Mesangial cell (primary cell): ENCODE data around the gene THBS4. TPM values are rescaled to one million over a fixed set of nuclear protein-coding genes. Genes with fewer than 3 reads are reported as not detected.

Source experiments
- total RNA-seq: library from RNA; depleted of rRNA; stranded (reverse); fragments of >200 nt; gene quantifications from 2 replicates; pipeline ENCODE4 v1.2.3, GENCODE V29; 2015

The THBS4 gene
- total RNA-seq = 0.33 and 1.9 TPM in 2 replicates

DNA sequence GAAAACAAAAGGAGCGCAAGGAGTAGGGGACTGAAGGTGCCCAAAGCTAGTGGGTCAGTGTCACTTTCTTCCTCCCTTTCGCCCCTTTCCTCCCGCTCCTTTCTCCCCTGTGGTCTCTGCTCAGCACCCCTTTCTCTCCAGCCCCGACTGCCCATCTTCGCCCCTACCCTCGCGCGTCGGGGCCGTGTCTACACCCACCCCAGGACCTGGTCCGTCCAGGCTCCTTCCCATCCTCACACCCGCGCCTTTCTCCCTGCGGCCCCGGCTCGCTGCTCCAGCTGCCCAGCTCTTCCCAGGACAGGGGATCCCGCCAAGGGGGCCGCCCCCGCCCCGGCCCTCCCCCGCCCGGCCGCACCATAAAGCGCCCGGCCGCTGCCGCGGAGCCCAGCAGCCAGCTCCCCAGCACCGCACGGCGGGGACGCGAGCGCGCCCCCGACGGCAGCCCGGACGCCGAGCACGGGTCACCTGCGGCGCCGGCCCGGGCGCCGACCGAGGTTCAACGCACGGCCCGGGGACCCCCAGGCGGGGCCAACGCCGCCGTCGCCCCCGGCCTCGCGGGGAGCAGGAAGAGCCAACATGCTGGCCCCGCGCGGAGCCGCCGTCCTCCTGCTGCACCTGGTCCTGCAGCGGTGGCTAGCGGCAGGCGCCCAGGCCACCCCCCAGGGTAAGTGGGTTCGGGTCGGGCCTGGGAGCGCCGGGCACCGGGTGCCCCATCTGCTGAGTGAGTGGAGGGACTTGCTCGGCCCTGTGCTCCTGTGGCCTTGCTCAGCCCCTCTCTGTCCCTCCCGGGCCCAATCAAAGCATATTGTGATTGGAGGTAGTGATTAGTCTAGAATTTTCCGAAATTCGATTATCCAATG, at the start of gene THBS4:
THBS4 (plus strand) TSS at position 387 of the 860 bp plus-strand sequence; CDS start at position 577, 190 bp downstream.

GRCh38 chr5:79990598-79991507, 44.3 kb upstream of the THBS4 start, which contains the start of gene MTX3:
MTX3 (minus strand) TSS chr5:79991262; CDS start chr5:79991238, 24 bp downstream.

Other genes starting within 250 kb of the THBS4 start
- 4.4 and 7.0 TPM in 2 replicates for gene MTX3, start 44.1 kb upstream of the THBS4 start, total RNA-seq
- gene SERINC5, start 220.7 kb downstream of the THBS4 start, total RNA-seq = 10.6 and 24.1 TPM in 2 replicates